Loucy (cell line): ENCODE results near the gene PAXIP1.

Source experiments
- H2AFZ ChIP-seq: fragments of 200-600 bp; sonication (generic); 2 replicates; pipeline ENCODE4 v1.6.0; 2016; ENCODE audit warnings: antibody characterized with exemption, mild to moderate bottlenecking, low read length, moderate library complexity
- H3F3A ChIP-seq: fragments of 200-600 bp; 2 replicates; pipeline ENCODE4 v1.6.0; 2016; ENCODE audit warnings: antibody characterized with exemption, low read depth, mild to moderate bottlenecking
- H3K27me3 ChIP-seq: fragments of 200-600 bp; sonication (generic); 2 replicates; pipeline ENCODE4 v1.6.1; 2014; ENCODE audit warnings: low read length, mild to moderate bottlenecking; ENCODE audit not compliant: insufficient read depth, poor library complexity, severe bottlenecking
- H3K36me3 ChIP-seq: fragments of 200-600 bp; sonication (generic); 2 replicates; pipeline ENCODE4 v1.6.1; 2016; ENCODE audit warnings: low read length; ENCODE audit not compliant: insufficient read depth
- H3K4me1 ChIP-seq: fragments of 200-600 bp; sonication (generic); 2 replicates; pipeline ENCODE4 v1.5.1; 2014; ENCODE audit warnings: low read length, mild to moderate bottlenecking; ENCODE audit not compliant: insufficient read depth, poor library complexity, severe bottlenecking
- H3K4me2 ChIP-seq: fragments of 200-600 bp; sonication (generic); 2 replicates; pipeline ENCODE4 v1.6.0; 2014; ENCODE audit warnings: antibody characterized with exemption, low read length, low read depth, mild to moderate bottlenecking; ENCODE audit not compliant: poor library complexity, severe bottlenecking
- H3K4me3 ChIP-seq: fragments of 200-600 bp; sonication (generic); 2 replicates; pipeline ENCODE4 v1.5.1; 2014; ENCODE audit warnings: low read length, mild to moderate bottlenecking, mixed read lengths; ENCODE audit not compliant: poor library complexity, severe bottlenecking
- H3K79me2 ChIP-seq: fragments of 200-600 bp; sonication (generic); 2 replicates; pipeline ENCODE4 v1.6.1; 2014; ENCODE audit warnings: low read length; ENCODE audit not compliant: insufficient read depth
- H3K9ac ChIP-seq: fragments of 200-600 bp; sonication (generic); 2 replicates; pipeline ENCODE4 v1.6.0; 2014; ENCODE audit warnings: mild to moderate bottlenecking, low read depth, low read length, moderate library complexity; ENCODE audit not compliant: poor library complexity, severe bottlenecking
- H3K9me2 ChIP-seq: fragments of 200-600 bp; sonication (generic); replicated peaks from 2 replicates; pipeline ENCODE4 v1.6.1; 2016; ENCODE audit warnings: low read depth, low read length, mixed read lengths
- H3K9me3 ChIP-seq: fragments of 200-600 bp; sonication (generic); 2 replicates; pipeline ENCODE4 v1.6.1; 2014; ENCODE audit warnings: mild to moderate bottlenecking, antibody characterized with exemption, low read length, low read depth; ENCODE audit not compliant: insufficient read depth
- H4K20me1 ChIP-seq: fragments of 200-600 bp; sonication (generic); 2 replicates; pipeline ENCODE4 v1.6.0; 2014; ENCODE audit warnings: antibody characterized with exemption, low read length, mild to moderate bottlenecking; ENCODE audit not compliant: insufficient read depth, poor library complexity, severe bottlenecking
- CTCF ChIP-seq: fragments of 200-600 bp; sonication (generic); conservative IDR thresholded peaks from 2 replicates; pipeline ENCODE4 v1.5.1; 2014; ENCODE audit warnings: mild to moderate bottlenecking, antibody characterized with exemption, low read length
- EZH2phosphoT487 ChIP-seq: fragments of 200-600 bp; IDR thresholded peaks from 2 replicates; pipeline ENCODE4 v1.6.1; 2018; ENCODE audit warnings: antibody characterized with exemption, mild to moderate bottlenecking, moderate library complexity, borderline replicate concordance

Gene PAXIP1

GRCh38 chr7:154978017-154978416 lies 24.9 kb downstream of the PAXIP1 start:
- Histone ChIP-seq H3K27me3 (no peaks in the 10 kb centered on the region), H3K9me3 (no peaks in the 10 kb centered on the region), H2AFZ (no peak overlapping the region), H3K79me2 (peaks cover 22% of the 10 kb centered on the region; the same call in 1 of the 2 replicates), H3F3A (no peaks in the 10 kb centered on the region; the same call in 1 of the 2 replicates), H3K4me1 (peaks cover 13% of the 10 kb centered on the region), H3K9me2 (no peaks in the 10 kb centered on the region), H3K4me3 (no peak overlapping the region), H3K4me2 (peak overlapping the region; percentile 47), H3K36me3 (peaks cover 54% of the 10 kb centered on the region), H4K20me1 (peaks cover 5% of the 10 kb centered on the region), H3K9ac (no peak overlapping the region)
- TF ChIP-seq EZH2phosphoT487 (no peak), CTCF (no peak)

GRCh38 chr7:154977250-154977649 lies 25.7 kb downstream of the PAXIP1 start:
- no peaks in the 10 kb centered on the region for H3K27me3 ChIP-seq
- no peak overlapping the region for H3K9ac ChIP-seq
- no peak overlapping the region for H3K4me3 ChIP-seq
- H3K9me3 ChIP-seq: no peaks in the 10 kb centered on the region
- TF ChIP-seq EZH2phosphoT487 (no peak), CTCF (no peak)
- H3K4me1 ChIP-seq: peaks cover 13% of the 10 kb centered on the region
- peaks cover 28% of the 10 kb centered on the region; the same call in 1 of the 2 replicates for H3K79me2 ChIP-seq
- no peaks in the 10 kb centered on the region for H3K9me2 ChIP-seq
- no peak overlapping the region for H2AFZ ChIP-seq
- H3K36me3 ChIP-seq: peaks cover 55% of the 10 kb centered on the region
- peaks cover 5% of the 10 kb centered on the region for H4K20me1 ChIP-seq
- H3K4me2 ChIP-seq: no peak overlapping the region
- H3F3A ChIP-seq: no peaks in the 10 kb centered on the region; the same call in 1 of the 2 replicates

GRCh38 chr7:154976844-154977243 lies 26.1 kb downstream of the PAXIP1 start:
- Histone ChIP-seq H3K79me2 (peaks cover 28% of the 10 kb centered on the region; the same call in 1 of the 2 replicates), H3F3A (no peaks in the 10 kb centered on the region; the same call in 1 of the 2 replicates), H3K4me3 (no peak overlapping the region), H3K4me2 (no peak overlapping the region), H3K9me2 (no peaks in the 10 kb centered on the region), H3K9ac (no peak overlapping the region), H2AFZ (no peak overlapping the region), H4K20me1 (peaks cover 5% of the 10 kb centered on the region), H3K4me1 (peaks cover 13% of the 10 kb centered on the region), H3K36me3 (peaks cover 52% of the 10 kb centered on the region), H3K27me3 (no peaks in the 10 kb centered on the region), H3K9me3 (no peaks in the 10 kb centered on the region)
- no peak for TF ChIP-seq EZH2phosphoT487
- TF ChIP-seq CTCF: no peak
